K562 (cell line): Measurements from ENCODE around the gene OBSL1. TPM values are rescaled to one million over a fixed set of nuclear protein-coding genes. Genes with fewer than 3 reads are reported as not detected.

Source experiments
- CREB1 ChIP-seq, 2 experiments: sonication (generic) in 1 of 2; formaldehyde crosslinking in 1 of 2; IDR thresholded peaks; 2 replicates each; pipeline versions ENCODE4 v1.6.1 to v1.8.0; 2012 to 2022; ENCODE audit warnings: inconsistent platforms in 1 of 2, mild to moderate bottlenecking in 1 of 2, missing genetic modification reagents in 1 of 2, moderate library complexity in 1 of 2
- HDAC2 ChIP-seq: fragments of 450-650 bp; IDR thresholded peaks from 2 replicates; pipeline ENCODE4 v1.6.1; 2016; ENCODE audit warnings: mild to moderate bottlenecking
- HDAC3 ChIP-seq: fragments of 450-650 bp; IDR thresholded peaks from 2 replicates; pipeline ENCODE4 v1.6.1; 2018; ENCODE audit warnings: borderline replicate concordance, mild to moderate bottlenecking, moderate library complexity; ENCODE audit not compliant: partially characterized antibody
- MYNN ChIP-seq, 2 experiments: sonication (generic); formaldehyde crosslinking in 1 of 2; IDR thresholded peaks; 2 replicates each; pipeline versions ENCODE4 v1.5.0 to v1.6.1; 2016 to 2020; ENCODE audit warnings: antibody characterized with exemption in 1 of 2, missing genetic modification reagents in 1 of 2
- NR2C1 ChIP-seq, 2 experiments: fragments of 450-650 bp; IDR thresholded peaks; 2 replicates each; pipeline ENCODE4 v1.6.1; 2017; ENCODE audit warnings: mild to moderate bottlenecking in 2 of 2, antibody characterized with exemption in 1 of 2, inconsistent platforms in 1 of 2, missing compliant biosample characterization in 1 of 2, missing genetic modification characterization in 1 of 2
- RAD21 ChIP-seq, 2 experiments: fragments of 250-450 bp in 1 of 2; fragments of 450-650 bp in 1 of 2; sonication (Bioruptor Pico) in 1 of 2; formaldehyde crosslinking in 1 of 2; IDR thresholded peaks in 1 of 2; conservative IDR thresholded peaks in 1 of 2; 2 replicates each; pipeline versions ENCODE4 v1.4.0 to v1.8.0; 2020 to 2022; ENCODE audit warnings: mild to moderate bottlenecking in 2 of 2, moderate library complexity in 1 of 2
- RBM22 ChIP-seq: fragments of 200-400 bp; formaldehyde crosslinking; IDR thresholded peaks from 2 replicates; pipeline ENCODE4 v1.6.1; 2018; ENCODE audit warnings: low read length, low read depth; ENCODE audit not compliant: poor library complexity, severe bottlenecking
- SMAD2 ChIP-seq: fragments of 150-350 bp; IDR thresholded peaks from 2 replicates; pipeline ENCODE4 v1.6.1; 2014; ENCODE audit warnings: low read depth, mild to moderate bottlenecking, low read length
- SP1 ChIP-seq: sonication (generic); formaldehyde crosslinking; IDR thresholded peaks from 2 replicates; pipeline ENCODE4 v1.8.1; 2022; ENCODE audit warnings: mild to moderate bottlenecking, missing genetic modification reagents
- SREBF2 ChIP-seq: sonication (generic); formaldehyde crosslinking; IDR thresholded peaks from 2 replicates; pipeline ENCODE4 v1.4.0; 2020; ENCODE audit warnings: mild to moderate bottlenecking, missing genetic modification reagents
- TBL1XR1 ChIP-seq, 2 experiments: IDR thresholded peaks; 2 replicates each; pipeline ENCODE4 v1.6.1; 2012; ENCODE audit warnings: improper control_type of control experiment in 2 of 2, low read length in 2 of 2, mild to moderate bottlenecking in 1 of 2
- TGIF2 ChIP-seq: sonication (generic); formaldehyde crosslinking; IDR thresholded peaks from 2 replicates; pipeline ENCODE4 v1.8.1; 2022; ENCODE audit warnings: mild to moderate bottlenecking, missing genetic modification reagents, moderate library complexity
- TRIM24 ChIP-seq, 2 experiments: fragments of 450-650 bp; IDR thresholded peaks; 2 replicates each; pipeline ENCODE4 v1.6.1; 2016
- polyA plus RNA-seq, 8 experiments: library from polyadenylated mRNA; depleted of rRNA in 4 of 8; stranded (reverse) in 5 of 8; unstranded in 3 of 8; fragments of >200 nt; fragmentation: Nextera tagmentation in 2 of 8; fragmentation: Illumina TruSeq in 1 of 8; extraction: Ambion mirVana in 2 of 8; extraction: Trizol in 1 of 8; gene quantifications; 2 replicates each; pipeline versions ENCODE4 v1.2.1 to v1.2.3, GENCODE V29; 2011 to 2014; ENCODE audit warnings: inconsistent platforms in 1 of 8, missing spikeins in 1 of 8
- total RNA-seq, 7 experiments: library from RNA; depleted of rRNA in 6 of 7; stranded (reverse); fragments of >200 nt in 6 of 7; fragmentation: Illumina TruSeq in 2 of 7; extraction: Trizol in 2 of 7; gene quantifications; 2 replicates each; pipeline versions ENCODE4 v1.2.1 to v1.2.3, GENCODE V29; 2011 to 2021; ENCODE audit warnings: low replicate concordance in 1 of 7
- TF ChIP-seq, protein P1 (sequence below): fragments of 250-450 bp; sonication (Bioruptor Pico); IDR thresholded peaks from 2 replicates; pipeline ENCODE4 v1.4.0; 2020; ENCODE audit warnings: mild to moderate bottlenecking, moderate library complexity
- TF ChIP-seq, protein P2 (sequence below), 2 experiments: fragments of 450-650 bp; IDR thresholded peaks; 2 replicates each; pipeline ENCODE4 v1.6.1; 2016; ENCODE audit warnings: mild to moderate bottlenecking in 2 of 2, borderline replicate concordance in 1 of 2, low read depth in 1 of 2, moderate library complexity in 1 of 2

Gene OBSL1
- total and polyA plus RNA-seq, 9 of the 15 experiments (the other 6 are each of a cell fraction or from before 2014, with no cell fraction given), result 1.2 to 26.6 (median 8.6) TPM

DNA sequence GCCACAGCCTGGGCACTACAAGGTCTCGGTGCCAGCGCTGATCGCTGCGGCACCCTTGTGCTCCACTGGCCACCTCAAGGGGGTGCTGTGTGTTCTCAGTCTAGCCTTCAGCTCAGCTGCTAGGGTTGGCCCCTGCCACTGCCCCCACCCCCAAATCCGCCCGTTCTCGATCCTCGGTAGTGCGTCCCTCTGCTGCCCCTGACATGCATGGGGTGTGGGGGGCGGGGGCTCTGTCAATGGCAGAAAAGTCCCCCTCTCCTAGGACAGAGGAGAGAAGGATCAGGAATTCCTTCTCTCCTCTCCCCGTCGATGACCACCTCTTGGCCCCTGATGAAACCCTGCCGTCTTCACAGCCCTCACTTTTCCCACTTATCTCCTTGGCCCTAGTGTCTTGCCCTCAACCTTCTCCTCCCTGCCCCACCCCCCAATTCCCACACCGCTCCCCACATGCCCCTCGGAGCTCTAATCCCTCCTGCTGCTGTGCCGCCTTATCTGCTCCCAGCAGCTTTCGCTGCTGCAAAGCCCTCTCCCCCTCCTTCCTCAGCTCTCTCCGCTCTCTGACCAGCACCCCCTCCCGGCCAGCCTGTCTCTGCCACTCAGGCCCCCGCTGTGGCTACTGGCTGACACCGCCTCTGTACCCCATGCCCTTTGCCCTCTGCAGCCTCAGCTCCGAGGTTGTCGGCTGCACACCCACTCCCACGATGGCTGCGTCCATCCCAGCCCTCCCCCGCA lies 61.4 kb downstream of the OBSL1 start (continued):
- TF ChIP-seq, protein P1, sequence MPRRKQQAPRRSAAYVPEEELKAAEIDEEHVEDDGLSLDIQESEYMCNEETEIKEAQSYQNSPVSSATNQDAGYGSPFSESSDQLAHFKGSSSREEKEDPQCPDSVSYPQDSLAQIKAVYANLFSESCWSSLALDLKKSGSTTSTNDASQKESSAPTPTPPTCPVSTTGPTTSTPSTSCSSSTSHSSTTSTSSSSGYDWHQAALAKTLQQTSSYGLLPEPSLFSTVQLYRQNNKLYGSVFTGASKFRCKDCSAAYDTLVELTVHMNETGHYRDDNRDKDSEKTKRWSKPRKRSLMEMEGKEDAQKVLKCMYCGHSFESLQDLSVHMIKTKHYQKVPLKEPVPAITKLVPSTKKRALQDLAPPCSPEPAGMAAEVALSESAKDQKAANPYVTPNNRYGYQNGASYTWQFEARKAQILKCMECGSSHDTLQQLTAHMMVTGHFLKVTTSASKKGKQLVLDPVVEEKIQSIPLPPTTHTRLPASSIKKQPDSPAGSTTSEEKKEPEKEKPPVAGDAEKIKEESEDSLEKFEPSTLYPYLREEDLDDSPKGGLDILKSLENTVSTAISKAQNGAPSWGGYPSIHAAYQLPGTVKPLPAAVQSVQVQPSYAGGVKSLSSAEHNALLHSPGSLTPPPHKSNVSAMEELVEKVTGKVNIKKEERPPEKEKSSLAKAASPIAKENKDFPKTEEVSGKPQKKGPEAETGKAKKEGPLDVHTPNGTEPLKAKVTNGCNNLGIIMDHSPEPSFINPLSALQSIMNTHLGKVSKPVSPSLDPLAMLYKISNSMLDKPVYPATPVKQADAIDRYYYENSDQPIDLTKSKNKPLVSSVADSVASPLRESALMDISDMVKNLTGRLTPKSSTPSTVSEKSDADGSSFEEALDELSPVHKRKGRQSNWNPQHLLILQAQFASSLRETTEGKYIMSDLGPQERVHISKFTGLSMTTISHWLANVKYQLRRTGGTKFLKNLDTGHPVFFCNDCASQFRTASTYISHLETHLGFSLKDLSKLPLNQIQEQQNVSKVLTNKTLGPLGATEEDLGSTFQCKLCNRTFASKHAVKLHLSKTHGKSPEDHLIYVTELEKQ (CRISPR knock-in tag), result no peak
- TF ChIP-seq RBM22, result no peak
- no peak for TF ChIP-seq TGIF2 (CRISPR knock-in tag)
- TF ChIP-seq MYNN (IDR thresholded peaks at IDR 0.05), result peak; percentile 85
- TF ChIP-seq MYNN (CRISPR knock-in tag; IDR thresholded peaks at IDR 0.05), result no peak
- TF ChIP-seq SREBF2 (CRISPR knock-in tag), result no peak
- peak; percentile 84 to 92; a peak in 3 of 4 replicates for TF ChIP-seq TBL1XR1 (IDR thresholded peaks at IDR 0.05; ENCODE audit: low read length in 2 of 2)
- TF ChIP-seq, protein P2, sequence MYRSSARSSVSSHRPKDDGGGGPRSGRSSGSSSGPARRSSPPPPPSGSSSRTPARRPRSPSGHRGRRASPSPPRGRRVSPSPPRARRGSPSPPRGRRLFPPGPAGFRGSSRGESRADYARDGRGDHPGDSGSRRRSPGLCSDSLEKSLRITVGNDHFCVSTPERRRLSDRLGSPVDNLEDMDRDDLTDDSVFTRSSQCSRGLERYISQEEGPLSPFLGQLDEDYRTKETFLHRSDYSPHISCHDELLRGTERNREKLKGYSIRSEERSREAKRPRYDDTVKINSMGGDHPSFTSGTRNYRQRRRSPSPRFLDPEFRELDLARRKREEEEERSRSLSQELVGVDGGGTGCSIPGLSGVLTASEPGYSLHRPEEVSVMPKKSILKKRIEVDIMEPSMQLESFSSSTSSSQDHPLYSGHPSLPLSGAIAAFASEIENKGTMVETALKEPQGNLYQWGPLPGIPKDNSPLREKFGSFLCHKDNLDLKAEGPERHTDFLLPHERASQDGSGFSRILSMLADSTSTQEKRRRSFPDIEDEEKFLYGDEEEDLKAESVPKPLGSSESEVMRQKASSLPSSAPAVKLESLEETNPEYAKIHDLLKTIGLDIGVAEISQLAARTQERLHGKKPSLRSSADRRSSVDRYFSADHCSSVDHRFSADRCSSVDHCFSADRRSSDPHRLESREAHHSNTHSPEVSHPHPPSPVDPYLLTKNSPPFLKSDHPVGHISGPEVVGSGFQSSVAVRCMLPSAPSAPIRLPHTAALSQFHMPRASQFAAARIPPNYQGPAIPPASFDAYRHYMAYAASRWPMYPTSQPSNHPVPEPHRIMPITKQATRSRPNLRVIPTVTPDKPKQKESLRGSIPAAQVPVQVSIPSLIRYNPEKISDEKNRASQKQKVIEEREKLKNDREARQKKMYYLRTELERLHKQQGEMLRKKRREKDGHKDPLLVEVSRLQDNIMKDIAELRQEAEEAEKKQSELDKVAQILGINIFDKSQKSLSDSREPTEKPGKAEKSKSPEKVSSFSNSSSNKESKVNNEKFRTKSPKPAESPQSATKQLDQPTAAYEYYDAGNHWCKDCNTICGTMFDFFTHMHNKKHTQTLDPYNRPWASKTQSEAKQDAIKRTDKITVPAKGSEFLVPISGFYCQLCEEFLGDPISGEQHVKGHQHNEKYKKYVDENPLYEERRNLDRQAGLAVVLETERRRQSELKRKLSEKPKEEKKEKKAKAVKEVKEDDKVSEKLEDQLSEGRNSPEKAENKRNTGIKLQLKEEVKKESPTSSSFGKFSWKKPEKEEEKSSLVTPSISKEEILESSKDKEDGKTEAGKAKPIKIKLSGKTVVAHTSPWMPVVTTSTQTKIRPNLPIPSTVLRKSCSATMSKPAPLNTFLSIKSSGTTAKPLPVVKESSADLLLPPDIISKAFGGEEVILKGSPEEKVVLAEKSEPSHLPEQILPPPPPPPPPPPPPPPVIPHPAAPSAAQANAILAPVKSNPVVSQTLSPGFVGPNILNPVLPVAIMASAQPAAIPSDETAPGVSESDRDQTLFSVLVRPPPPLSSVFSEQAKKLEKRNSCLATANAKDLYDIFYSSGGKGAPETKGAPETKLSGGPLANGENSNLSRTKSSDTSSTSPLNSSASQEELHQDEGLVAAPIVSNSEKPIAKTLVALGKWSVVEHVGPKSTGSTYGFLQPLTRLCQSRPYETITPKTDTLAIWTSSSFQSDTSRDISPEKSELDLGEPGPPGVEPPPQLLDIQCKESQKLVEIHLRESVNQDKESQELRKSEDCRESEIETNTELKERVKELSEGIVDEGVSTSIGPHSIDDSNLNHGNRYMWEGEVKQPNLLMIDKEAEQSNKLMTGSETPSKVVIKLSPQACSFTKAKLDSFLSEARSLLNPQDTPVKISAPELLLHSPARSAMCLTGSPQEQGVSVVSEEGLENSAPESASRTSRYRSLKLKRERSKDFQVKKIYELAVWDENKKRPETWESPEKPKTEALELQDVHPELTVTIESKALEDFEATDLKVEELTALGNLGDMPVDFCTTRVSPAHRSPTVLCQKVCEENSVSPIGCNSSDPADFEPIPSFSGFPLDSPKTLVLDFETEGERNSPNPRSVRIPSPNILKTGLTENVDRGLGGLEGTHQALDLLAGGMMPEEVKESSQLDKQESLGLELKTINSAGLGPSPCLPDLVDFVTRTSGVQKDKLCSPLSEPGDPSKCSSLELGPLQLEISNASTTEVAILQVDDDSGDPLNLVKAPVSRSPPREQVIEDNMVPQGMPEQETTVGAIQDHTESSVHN (IDR thresholded peaks at IDR 0.05; ENCODE audit: borderline replicate concordance in 1 of 2, low read depth in 1 of 2), result peak in 1 of 2 experiments; percentile 61; a peak in 1 of 4 replicates
- peak; percentile 81 for TF ChIP-seq NR2C1 (IDR thresholded peaks at IDR 0.05)
- peak; percentile 87 for TF ChIP-seq NR2C1 (tag; IDR thresholded peaks at IDR 0.05)
- peak; percentile 49 to 61 for TF ChIP-seq RAD21 (CRISPR knock-in tag; conservative IDR thresholded peaks at IDR 0.05 in 1 of 2, IDR thresholded peaks at IDR 0.05 in 1 of 2)
- TF ChIP-seq SMAD2, result no peak
- TF ChIP-seq TRIM24 (IDR thresholded peaks at IDR 0.05), result peak; percentile 90 to 91
- peak; percentile 68 for TF ChIP-seq SP1 (CRISPR knock-in tag)
- TF ChIP-seq HDAC2, result peak; percentile 94
- peak; percentile 68 for TF ChIP-seq CREB1 (IDR thresholded peaks at IDR 0.05)
- no peak for TF ChIP-seq CREB1 (CRISPR knock-in tag; IDR thresholded peaks at IDR 0.05)
- peak; percentile 92 for TF ChIP-seq HDAC3
